Activated T-cell treated with anti-CD3 and anti-CD28 coated beads for 4 hours (primary cell): ENCODE data around the gene ARHGAP22.
"Not testable (repeated sequence)": the region's sequence is repeated elsewhere in the genome, so short reads cannot be mapped to it uniquely, and the experiment has no call there.

Experiments
- DNase-seq: peaks from one replicate; pipeline ENCODE4 v3.0.0-alpha.2; 2020

Gene ARHGAP22, protein sequence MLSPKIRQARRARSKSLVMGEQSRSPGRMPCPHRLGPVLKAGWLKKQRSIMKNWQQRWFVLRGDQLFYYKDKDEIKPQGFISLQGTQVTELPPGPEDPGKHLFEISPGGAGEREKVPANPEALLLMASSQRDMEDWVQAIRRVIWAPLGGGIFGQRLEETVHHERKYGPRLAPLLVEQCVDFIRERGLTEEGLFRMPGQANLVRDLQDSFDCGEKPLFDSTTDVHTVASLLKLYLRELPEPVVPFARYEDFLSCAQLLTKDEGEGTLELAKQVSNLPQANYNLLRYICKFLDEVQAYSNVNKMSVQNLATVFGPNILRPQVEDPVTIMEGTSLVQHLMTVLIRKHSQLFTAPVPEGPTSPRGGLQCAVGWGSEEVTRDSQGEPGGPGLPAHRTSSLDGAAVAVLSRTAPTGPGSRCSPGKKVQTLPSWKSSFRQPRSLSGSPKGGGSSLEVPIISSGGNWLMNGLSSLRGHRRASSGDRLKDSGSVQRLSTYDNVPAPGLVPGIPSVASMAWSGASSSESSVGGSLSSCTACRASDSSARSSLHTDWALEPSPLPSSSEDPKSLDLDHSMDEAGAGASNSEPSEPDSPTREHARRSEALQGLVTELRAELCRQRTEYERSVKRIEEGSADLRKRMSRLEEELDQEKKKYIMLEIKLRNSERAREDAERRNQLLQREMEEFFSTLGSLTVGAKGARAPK

DNA sequence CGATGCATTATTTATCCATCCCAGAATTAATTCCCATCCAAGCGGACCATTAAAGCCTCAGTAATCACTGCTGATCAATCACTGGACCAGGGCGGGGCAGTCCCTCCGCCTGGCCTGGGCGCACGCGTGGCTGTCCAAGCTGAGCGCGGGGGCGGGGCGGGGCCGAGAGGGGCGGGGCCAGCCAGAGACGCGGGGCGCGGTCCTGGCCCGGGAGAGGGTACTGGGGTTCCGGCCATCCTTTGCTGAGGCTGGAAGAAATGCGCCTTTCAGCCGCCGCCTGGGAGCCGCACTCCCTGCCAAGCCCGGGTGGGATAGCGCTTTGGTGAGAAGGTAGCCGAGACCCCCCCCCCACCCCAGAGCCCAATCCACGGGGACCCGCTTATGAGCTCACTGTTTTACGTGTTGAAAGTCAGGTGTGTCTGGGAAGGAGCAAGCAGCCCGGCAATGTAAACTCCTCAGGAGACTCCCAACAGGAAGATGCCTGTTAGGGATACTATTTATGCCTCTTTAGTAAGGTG is at the start of gene ARHGAP22:
TSS of gene ARHGAP22 (minus strand) at position 83 of the 518 bp plus-strand sequence. CDS start 277 bp downstream, outside the sequence.
- DNase-seq: no peak

DNA sequence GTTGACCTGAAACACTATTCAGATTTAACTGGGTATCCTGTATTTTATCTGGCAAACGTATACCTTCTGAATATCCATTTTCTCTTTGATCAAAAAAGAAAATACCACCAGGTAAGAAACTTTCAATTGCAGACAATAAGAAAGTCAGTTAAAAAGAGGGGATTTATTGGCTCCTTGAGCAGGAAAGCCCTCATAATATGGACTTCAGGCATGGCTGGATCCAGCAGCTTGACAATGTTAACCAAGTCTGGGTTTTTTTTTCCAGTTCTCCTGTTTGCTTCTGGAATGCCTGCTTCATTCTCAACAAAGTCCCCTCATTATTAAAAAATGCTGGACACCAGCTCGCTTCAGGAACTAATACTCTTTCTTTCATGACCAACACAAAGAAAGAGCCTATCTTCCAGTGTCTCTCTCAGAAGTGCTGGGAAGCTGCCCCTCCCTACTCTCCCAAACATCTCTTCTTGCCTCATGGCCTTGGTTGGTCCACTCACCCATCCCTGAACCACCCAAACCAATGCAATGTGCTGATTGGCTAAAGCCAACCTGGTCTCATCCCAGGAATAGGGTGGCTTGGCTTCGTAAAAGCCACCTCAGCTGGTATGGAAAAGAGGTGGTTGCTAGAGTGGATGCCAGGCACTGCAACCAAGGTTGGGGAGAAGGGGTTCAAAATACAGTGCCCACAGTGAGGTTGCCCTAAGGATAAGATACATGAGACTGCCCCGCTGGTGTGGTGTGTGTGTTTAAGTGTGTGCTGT is 49.2 kb upstream of the ARHGAP22 start:
- DNase-seq: no peak

DNA sequence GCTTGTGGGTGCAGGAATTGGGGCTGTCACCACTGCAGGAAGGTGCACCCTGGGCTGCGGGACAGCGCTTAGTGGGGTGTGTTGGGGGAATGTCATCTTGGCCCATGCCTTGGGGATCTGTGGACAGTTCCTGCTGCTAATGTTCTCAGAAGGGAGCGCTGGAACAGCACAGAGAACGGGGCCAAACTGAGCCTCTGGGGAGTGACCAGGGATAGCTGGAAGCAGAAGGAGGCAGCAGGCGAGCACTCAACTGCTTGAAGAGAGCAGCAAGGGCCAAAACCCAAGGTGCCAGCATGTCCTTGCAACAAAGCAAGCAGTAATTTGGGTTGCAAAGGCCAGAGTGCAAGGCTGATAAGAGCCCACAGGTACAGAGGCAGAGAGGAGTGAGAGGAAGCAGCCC is 48.5 kb upstream of the ARHGAP22 start:
- no peak for DNase-seq

DNA sequence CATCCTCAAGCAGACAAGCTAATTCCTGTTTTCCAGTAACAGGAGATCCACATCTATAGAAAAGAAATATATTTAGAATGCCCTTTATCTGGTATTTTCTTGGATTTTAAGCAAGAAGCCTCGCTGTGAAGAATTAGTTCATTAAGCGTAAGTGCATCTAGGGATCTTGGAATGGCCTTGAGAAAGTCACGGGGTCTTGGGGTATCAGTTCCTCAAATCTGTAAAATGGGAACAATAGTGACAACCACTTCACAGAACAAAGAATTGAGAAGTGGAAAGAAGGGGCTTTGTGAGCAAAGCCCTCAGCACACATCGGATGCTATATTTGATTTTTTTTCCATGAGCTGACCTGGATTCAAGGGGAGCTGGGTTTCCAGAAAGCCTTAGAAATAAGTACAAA is 47.5 kb upstream of the ARHGAP22 start:
- no peak for DNase-seq

DNA sequence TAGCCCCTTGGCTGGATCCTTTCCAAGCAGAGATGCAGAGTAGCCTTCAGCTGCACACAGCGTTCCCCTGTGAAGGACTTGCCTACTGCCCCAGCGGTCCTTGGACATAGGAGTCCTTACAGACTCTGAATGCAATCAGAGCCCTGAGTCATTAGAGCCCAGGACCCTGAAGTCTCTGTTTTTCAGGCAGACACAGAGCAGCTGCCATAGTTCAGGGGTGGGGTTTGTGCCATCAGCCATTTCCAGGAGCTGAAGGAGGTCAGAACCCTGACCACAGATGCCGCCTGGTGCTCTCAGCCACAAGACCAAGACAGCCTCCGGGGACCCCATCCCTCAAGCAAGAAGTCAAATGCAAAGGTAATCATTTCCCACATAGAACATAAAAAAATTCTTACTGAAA is 47.0 kb upstream of the ARHGAP22 start:
- DNase-seq: no peak

DNA sequence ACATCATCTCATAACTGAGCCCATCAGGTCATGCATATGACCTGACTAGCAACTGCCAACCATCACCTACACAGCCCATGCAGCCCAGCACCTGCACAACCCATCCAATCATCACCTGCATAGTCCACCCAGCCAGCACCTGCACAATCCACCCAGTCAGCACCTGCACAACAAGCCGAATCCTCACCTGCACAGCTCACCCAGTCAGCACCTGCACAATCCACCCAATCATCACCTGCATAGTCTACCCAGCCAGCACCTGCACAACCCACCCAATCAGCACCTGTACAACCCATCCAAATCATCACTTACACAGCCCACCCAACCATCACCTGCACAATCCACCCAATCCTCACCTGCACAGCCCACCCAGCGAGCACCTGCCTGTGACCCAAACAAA is 46.4 kb upstream of the ARHGAP22 start:
- no peak for DNase-seq

DNA sequence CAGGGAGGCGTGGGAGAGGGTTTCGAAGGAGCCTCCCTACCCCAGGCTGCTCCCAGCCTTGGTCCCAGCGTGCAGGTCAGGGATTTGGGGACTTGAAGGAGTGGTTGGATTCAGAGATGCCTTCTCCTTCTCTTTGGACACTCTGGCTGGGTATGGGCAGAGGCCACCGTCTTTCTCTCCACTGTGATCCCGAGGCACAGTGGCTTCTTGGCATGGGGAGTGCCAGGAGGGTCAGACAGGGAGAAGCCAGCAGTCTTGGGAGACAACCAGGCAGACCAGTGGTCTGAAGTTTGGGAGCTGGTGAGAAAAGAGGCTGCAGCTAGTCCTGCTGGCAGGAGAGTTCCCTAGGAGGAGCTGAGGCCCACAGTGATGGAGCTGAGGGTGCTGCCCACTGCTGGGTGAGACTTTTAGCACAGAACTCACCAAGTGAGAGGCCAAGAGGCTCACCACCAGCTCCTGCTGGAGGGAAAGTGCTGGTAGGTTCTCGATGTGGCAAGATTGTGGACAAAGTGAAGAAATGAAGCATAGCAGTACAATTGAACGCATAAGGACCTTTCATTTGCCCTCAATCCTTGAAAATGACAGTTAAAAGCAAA is 44.6 kb upstream of the ARHGAP22 start:
- no peak for DNase-seq

DNA sequence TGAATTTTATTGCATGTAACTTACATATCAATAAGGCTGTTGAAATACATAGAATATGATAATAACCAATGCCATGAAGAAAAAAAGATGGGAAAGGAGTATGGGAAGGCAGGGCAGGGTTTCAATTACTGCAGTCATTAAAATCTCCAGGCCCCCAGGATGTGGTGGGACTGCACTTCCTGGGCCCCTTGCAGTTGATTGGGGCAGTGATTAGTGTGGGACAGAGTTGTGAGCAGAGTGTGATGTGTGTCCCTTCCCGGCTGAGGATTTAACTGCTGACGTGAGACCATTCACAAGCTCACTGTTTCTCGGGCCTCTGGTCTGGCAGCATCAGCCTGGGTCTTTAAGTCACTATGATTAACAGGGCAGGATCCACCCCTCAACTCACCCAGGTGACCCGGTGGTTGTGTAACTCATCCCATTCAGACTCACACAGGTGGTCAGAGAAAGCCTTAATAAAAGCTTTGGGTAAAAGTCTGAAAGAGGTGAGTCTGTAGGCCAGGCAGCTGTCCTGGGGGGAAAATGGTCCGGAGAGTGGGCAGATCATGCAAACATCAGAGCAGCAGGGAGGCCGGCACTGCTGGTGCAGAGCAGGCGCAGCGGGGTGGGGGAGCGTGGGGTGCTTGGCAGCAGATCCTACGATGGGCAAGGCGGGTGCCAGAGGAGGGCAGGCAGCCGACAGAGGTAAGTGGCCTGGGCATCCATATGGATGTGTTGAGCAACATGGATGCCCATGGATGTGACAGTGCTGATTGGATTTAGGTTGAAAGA is 43.5 kb upstream of the ARHGAP22 start:
- DNase-seq: no peak

DNA sequence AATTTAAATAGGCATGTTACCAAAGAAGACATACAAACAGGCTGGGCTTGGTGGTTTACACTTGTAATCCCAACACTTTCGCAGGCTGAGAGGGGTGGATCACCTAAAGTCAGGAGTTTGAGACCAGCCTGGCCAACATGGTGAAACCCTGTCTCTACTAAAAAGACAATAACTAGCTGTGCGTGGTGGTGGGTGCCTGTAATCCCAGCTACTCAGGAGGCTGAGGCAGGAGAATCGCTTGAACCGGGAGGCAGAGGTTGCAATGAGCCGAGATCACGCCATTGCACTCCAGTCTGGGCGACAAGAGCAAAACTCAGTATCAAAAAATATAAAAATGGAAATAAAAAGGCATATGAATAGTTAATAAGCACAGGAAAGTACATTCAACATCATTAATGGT is 42.2 kb upstream of the ARHGAP22 start:
- not testable (repeated sequence) for DNase-seq

DNA sequence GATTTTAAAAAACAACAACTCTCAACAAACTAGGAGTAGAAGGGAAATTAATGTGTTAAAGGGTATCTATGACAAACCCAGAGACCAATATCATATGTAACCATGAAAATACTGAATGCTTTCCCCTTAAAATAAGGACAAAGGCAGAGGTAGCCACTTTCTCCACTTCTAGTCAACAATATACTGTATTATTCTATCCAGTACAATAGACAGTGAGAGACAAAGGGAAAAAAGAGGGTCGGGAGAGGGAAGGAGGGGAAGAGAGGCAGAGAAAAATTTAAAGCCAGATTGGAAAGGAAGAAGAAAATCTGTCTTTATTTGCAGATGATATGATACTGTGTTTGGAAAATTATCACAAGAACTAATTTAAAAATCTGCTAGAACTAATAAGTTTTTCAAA is 40.7 kb upstream of the ARHGAP22 start:
- DNase-seq: no peak

DNA sequence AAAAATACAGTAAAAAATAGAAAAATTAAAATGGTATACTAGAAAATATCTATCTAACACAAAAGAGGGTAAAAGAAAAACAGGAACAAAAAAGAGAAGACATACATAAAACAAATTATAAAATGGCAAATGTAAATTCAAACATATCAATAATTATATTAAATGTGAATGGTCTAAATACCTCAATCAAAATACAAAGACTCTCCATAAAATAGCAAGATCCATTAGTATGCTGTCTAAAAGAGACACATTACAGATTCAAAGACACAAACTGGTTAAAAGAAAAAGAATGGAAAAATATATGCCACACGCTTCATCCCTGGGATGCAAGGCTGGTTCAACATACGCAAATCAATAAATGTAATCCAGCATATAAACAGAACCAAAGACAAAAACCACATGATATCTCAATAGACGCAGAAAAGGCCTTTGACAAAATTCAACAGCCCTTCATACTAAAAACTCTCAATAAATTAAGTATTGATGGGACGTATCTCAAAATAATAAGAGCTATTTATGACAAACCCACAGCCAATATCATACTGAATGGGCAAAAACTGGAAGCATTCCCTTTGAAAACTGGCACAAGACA is 36.3 kb upstream of the ARHGAP22 start:
- not testable (repeated sequence) for DNase-seq

DNA sequence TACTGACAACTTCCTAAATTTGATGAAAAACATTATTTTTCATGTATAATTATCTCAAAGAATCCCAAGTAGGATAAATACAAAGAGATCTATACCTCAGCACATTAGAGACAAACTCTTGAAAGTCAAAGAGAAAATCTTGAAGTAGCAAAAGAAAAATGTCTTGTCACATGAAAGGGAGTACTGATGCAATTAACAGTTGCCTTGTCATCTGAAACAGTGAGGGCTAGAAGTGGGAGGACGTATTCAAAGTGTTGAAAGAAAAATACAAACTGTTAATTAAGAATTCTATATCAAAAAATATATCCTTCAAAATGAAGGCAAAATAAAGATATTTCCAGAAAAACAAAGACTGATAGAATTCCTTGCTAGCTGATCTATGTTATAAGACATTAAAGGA is 35.5 kb upstream of the ARHGAP22 start:
- no peak for DNase-seq

DNA sequence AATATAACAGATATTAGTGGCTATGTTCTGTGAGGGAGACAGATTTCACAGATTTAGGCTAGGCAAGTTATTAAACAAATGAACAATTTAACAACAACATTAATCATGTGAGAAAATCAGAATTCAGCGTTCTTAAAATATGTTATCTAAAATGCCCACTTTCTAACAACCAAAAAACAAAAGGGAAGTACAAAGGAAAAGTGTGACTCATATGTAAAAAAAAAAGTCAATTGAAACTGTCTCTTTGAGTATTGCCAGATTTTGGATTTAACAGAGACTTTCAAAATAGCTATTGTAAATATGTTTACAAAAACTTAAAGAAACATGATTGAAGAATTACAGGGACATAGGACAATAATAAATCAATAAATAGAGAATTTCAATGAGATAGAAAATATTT is 34.8 kb upstream of the ARHGAP22 start:
- no peak for DNase-seq

DNA sequence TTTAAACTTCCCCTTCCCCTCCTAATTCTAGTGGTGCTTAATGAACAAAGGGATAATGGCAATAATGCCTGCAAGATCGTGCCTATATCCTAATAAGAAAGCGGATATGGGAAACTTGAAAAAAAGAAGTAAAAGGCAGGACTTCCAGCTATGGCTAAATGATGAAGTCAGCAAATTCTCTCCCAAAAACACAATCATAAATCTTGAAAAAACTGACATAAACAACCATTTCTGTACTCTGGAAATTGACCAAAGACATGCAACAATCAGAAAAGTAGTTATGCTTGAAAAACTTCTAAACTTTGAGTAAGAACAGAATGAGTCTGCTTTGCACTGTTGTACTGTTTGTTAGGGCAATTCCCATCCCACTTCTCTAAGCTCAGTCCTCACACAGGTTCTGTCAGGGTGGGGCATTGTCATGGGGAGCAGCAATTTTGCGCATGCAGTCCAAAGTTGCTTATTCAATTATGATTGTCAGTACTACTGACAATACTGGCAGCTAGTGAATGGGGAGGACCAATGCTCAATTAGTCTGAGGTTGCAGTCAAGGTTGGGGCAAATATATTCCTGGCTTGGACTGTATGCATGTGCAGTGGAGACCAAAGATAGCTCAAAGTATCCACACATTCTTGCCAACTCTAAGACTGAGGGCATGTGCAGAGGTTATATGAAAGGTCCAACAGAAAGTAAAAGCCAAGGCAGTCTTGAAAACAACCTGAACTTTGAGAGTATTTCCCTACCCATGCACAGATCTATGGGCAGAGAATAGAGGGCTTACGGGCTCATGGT is 34.1 kb upstream of the ARHGAP22 start:
- no peak for DNase-seq

DNA sequence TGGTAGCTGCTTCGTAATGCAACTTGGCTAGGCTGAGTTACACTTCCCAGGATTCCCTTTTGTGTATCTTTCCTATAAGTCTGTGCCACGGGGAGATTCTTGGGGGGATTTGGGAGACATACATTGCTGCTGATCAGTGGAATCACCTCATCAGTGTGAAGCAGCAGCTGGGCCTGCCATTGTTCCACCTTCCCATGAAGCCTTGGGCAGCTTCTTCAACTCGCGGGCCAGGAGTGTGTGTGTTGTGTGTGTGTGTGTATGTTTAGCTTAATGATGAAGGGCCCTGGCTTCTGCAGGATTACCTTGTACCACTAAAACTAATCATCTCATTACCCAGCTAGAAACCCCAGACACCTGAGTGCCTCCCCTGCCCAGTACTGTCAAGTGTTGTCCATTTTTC is 33.3 kb upstream of the ARHGAP22 start:
- no peak for DNase-seq

DNA sequence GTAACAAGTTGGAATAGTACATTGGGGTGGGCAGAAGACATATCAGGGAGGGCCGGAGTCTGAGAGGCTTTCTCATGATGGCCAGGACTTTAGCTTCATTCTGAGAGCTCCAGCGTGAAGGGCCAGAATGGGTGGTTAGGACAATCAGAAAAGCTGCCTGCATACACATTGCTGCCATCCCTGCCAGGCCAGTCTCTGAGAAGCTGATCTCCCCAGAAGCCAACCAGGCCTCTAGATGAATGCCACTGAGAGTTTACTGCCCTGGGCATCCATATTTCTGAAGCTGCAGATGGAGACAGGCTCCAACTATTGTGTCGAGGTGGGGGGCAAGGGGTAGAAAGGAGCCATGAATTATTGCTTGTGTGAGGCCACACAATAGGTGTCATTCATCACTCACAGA is 32.0 kb upstream of the ARHGAP22 start:
- no peak for DNase-seq

DNA sequence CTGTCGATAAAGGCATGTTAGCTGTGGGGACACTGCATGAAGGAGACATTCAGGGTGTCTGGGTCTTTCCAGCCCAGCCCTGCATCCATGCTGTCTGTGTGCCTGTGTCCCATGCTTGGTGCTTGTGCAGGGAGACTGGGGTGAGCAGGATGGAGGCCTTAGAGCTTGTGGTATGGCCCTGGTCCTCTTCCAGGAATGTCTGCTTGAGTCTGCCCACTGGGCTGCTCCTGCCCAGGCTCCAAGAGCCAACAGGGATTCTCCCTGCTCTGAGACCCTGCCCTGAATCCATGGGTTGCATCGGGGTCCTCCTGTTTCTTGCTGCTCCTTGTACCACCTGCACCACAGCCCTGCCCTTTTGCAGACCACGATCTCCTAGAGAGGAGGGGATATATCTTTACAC is 31.4 kb upstream of the ARHGAP22 start:
- no peak for DNase-seq

DNA sequence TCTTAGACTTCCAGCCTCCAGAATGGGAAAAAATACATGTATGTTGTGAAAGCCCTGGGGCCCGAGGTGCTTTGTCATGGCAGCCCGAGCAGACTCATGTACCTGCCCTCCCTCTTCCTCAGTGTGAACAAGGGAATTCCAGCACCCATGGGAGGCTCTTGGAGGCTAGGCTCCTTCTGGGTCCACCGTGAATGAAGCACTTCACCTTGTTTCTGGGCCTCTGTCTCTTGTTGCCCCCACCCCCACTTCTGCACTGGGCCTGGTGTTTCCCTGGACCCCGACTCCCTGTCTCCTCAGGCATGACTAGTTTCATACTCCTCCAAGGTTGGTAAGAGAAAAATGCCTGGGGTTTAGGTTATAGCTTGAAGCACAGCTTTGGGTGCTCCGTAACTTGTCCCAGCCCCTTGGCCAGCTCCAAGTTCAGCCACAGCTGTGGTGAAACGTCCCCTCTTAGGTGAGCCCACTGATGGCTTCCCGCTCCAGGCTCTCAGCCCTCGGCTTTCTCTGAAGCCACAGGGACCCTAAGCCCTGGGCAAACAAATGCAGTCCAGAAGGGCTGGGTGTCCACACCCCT is 30.2 kb upstream of the ARHGAP22 start:
- no peak for DNase-seq

DNA sequence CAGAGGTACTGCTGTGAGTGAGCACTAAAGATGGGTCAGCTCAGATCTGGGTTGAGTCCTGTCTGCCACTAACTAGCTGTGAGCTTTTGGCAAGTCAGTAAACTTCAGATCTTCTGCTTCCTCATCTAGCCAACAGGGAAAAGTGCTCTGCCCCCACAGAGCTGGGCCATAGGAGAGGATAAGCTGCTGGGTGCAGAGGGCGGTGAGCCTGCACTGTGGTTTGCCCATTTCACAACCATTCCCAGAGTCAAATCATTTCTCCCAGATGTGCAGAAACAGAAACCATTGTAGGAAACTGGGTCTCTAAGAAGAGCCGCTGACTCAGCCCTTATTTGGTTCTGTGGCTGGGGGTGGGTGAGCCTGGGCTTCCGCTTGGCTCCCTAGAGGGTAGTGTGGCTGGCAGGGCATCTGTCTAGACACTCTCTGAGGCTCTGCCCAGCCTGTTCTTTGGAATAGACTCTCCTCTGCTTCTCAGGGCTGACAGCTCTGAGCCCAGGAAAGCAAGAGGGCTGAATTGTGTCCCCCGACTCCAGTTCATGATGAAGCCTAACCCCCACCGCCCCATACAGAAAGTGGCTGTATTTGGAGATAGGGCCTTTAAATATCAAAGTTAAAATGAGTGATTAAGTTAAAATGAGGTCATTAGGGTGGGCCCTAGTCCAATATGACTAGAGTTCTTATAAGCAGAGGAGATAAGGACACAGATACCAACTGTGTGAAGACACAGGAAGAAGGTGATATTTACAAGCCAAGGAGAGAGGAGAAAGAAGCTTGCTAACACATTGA is 29.5 kb upstream of the ARHGAP22 start:
- DNase-seq: no peak
